Esophagus (tissue), 2 donors: ENCODE results near the gene PDE10A. TPM values are rescaled to one million over a fixed set of nuclear protein-coding genes. Genes with fewer than 3 reads are reported as not detected.

Experiments
- H3K27ac ChIP-seq, 2 donors: one replicate each; pipeline ENCODE4 v1.5.1; 2013; ENCODE audit warnings: low read depth in 2 of 2, mild to moderate bottlenecking in 2 of 2, inconsistent platforms in 1 of 2, low read length in 1 of 2, moderate library complexity in 1 of 2
- H3K27me3 ChIP-seq, 2 donors: one replicate each; pipeline ENCODE4 v1.6.1; 2013; ENCODE audit warnings: low read length in 2 of 2, control low read depth in 1 of 2, mild to moderate bottlenecking in 1 of 2; ENCODE audit not compliant: insufficient read depth in 2 of 2, control insufficient read depth in 1 of 2
- H3K36me3 ChIP-seq, 2 donors: one replicate each; pipeline ENCODE4 v1.6.1; 2013; ENCODE audit warnings: low read length in 1 of 2; ENCODE audit not compliant: control insufficient read depth in 2 of 2, insufficient read depth in 2 of 2
- H3K4me1 ChIP-seq, 2 donors: one replicate each; pipeline ENCODE4 v1.6.1; 2013; ENCODE audit warnings: low read length in 1 of 2; ENCODE audit not compliant: control insufficient read depth in 2 of 2, insufficient read depth in 2 of 2
- H3K4me3 ChIP-seq, 2 donors: one replicate each; pipeline ENCODE4 v1.5.1; 2013; ENCODE audit warnings: low read length in 2 of 2, mild to moderate bottlenecking in 2 of 2, low read depth in 1 of 2, moderate library complexity in 1 of 2
- H3K9me3 ChIP-seq, 2 donors: one replicate each; pipeline ENCODE4 v1.6.1; 2013; ENCODE audit warnings: mild to moderate bottlenecking in 2 of 2, low read depth in 1 of 2, low read length in 1 of 2, moderate library complexity in 1 of 2; ENCODE audit not compliant: control insufficient read depth in 2 of 2, insufficient read depth in 1 of 2
- WGBS, 2 donors: extraction: QIAGEN DNeasy Blood & Tissue Kit; methylation state at CpG; one replicate each; pipeline ENCODE4 v1.1.7; 2013; 5-methylcytosine and 5-hydroxymethylcytosine counted together
- polyA plus RNA-seq, 2 donors: library from polyadenylated mRNA; stranded (reverse); fragments of 200-250 nt; gene quantifications; one replicate each; pipeline ENCODE4 v1.2.3, GENCODE V29; 2013
- donor health status: healthy with polysubstance abuse.
- donor health status: Bipolar disorder and iron deficiency.

The PDE10A gene
- polyA plus RNA-seq, 2 donors: 0.21 to 0.28 TPM

DNA sequence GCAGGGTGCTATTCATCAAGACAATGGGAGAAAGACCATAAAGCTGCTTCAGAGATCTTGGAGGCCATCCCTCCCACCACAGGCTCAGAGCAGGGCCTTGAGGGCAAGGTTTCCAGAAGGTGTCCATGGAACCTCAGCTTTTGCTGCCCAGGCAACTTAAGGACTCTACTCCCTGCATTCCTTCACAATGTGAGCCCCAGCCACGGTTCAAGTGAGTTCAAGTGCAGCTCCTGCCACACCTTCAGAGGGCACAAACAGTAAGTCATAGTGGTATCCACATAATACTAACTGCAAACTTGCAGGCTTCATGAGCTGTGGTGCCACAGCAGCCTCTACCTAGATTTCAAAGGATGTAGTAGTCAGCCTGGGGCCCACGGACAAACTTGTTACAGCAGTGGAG is 209.6 kb downstream of the PDE10A start:
- Histone ChIP-seq H3K9me3 (no peaks in the 10 kb centered on the region), H3K4me3 (no peak overlapping the region), H3K36me3 (no peaks in the 10 kb centered on the region), H3K27ac (no peak overlapping the region), H3K4me1 (peaks cover 0 to 4% of the 10 kb centered on the region in 2 donors), H3K27me3 (peaks cover 0 to 3% of the 10 kb centered on the region in 2 donors)
- 75 to 87% methylated on average over 2 of the region's 2 CpGs for WGBS, 2 donors

DNA sequence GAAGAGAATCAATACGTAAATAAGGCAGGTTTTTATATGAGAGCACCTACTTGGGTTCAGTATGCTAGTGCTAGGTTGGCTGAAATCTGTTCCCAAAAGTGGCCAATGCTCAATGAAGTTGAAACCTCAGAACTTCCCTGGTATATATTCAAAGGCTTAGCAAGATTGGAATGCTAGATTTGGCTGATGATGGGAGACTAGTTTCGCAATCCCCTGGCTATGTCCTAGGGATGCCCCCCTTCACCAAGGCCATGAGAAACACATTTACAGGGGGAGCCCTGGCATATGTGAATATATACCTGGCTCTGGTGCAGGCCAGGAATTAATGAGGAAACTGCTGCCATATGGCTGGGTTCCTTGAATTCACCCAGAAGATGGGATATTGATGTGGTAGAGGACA is 211.2 kb downstream of the PDE10A start:
- Histone ChIP-seq H3K36me3 (no peaks in the 10 kb centered on the region), H3K4me3 (no peak overlapping the region), H3K4me1 (peaks cover 0 to 4% of the 10 kb centered on the region in 2 donors), H3K9me3 (no peaks in the 10 kb centered on the region), H3K27me3 (no peaks in the 10 kb centered on the region), H3K27ac (no peak overlapping the region)
- 89 to 93% methylated on average over 2 of the region's 2 CpGs for WGBS, 2 donors

DNA sequence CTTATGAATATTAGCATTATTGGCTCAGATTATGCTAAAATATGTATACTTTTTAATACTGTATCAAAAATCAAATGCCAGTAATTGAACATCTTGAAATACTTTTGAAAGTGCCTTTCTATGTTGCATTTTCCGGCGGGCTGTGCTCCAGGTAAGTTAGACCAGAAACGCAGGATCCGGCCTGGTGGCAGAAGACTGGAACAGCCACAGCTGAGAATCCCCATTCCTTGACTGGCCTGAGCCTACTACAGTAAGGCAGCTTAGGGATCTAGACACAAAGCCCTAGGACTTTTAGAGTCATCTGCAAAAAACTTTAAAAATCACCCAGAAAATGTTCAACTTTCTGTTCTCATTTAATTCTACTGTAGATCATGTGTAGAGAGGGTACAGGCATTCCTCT is 214.8 kb downstream of the PDE10A start:
- H3K4me1 ChIP-seq: no peaks in the 10 kb centered on the region
- H3K27ac ChIP-seq: no peak overlapping the region
- H3K9me3 ChIP-seq: no peaks in the 10 kb centered on the region
- no peaks in the 10 kb centered on the region for H3K27me3 ChIP-seq
- WGBS, 2 donors: 92 to 95% methylated on average over 4 of the region's 4 CpGs
- H3K36me3 ChIP-seq: no peaks in the 10 kb centered on the region
- no peak overlapping the region for H3K4me3 ChIP-seq

DNA sequence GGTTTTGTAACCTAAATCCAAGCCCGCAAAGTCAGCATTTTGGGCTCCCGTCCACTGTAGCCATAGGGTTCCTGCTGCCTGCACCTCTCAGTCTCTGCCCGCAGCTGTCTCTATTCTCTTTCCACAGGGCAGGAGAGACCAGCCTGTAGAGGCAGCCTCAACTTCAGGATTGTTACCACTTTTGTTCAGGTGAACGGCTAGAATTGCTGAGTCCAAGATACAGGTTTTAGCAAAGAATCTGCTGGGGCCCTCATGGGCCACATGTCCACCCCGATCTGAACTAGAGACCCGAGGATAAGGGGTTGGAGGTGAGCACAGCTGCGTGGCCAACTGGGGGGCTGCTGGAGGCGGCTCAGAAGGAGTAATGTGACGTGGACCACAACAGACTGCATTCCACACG is 215.9 kb downstream of the PDE10A start:
- Histone ChIP-seq H3K36me3 (no peaks in the 10 kb centered on the region), H3K4me3 (no peak overlapping the region), H3K9me3 (no peaks in the 10 kb centered on the region), H3K4me1 (no peaks in the 10 kb centered on the region), H3K27ac (no peak overlapping the region), H3K27me3 (no peaks in the 10 kb centered on the region)
- 81 to 85% methylated on average over 10 of the region's 10 CpGs for WGBS, 2 donors

DNA sequence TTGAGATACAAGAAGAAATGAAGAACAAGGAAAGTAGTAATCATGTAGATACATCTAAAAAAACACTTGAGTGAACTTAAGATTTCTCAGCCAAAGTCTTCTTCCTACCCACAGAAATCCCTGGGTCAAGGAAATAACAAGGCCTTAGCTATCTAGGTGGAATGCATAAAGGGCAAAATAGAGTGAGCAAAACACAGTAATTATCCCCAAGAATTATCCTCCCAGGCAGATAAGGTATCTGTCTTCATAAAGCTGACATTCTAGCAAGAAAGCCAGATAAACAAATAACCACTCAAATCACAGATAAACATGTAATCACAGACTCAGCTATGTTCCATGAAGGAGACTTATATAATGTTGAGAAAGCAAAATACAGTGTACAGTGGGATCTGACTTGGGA is 216.7 kb downstream of the PDE10A start:
- no peaks in the 10 kb centered on the region for H3K9me3 ChIP-seq
- H3K4me3 ChIP-seq: no peak overlapping the region
- H3K27ac ChIP-seq: no peak overlapping the region
- no peaks in the 10 kb centered on the region for H3K4me1 ChIP-seq
- no peaks in the 10 kb centered on the region for H3K27me3 ChIP-seq
- H3K36me3 ChIP-seq: no peaks in the 10 kb centered on the region

DNA sequence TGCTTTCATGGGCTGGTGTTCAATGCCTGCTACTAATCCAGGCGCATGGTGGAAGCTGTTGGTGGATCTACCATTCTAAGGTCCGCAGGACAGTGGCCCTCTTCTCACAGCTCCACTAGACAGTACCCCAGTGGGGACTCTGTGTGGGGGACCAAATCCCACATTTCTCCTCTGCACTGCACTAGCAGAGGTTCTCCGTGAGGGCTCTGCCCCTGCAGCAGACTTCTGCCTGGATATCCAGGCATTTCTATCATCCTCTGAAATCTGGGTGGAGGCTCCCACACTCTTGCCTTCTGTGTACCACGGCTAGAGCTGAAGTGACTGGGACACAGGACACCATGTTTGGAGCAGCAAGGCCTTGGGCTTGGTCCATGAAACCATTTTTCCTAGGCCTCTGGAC is 219.6 kb downstream of the PDE10A start:
- 94% methylated on average over 4 of the region's 4 CpGs for WGBS, 2 donors
- Histone ChIP-seq H3K27ac (no peak overlapping the region), H3K4me1 (no peaks in the 10 kb centered on the region), H3K36me3 (no peaks in the 10 kb centered on the region), H3K27me3 (no peaks in the 10 kb centered on the region), H3K4me3 (no peak overlapping the region), H3K9me3 (no peaks in the 10 kb centered on the region)

DNA sequence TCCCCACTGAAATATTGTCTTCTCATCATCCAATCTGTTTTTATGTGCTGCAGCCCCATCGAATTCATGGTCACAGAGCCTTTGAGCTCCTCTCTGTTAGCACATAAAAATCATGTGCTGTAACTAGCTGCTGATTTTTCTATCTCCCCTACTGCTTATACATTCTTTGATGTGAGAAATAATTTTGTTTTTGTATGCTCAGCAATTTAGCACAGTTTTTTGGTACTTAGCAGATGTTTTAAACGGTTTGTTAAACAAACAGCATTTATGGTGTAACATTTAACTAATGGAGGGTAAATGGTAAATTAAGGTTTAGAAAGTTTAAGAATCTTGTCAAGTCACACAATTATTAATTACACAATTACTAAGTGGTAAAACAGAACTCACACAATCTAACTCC is 221.9 kb downstream of the PDE10A start:
- Histone ChIP-seq H3K4me3 (no peak overlapping the region), H3K36me3 (no peaks in the 10 kb centered on the region), H3K9me3 (no peaks in the 10 kb centered on the region), H3K27ac (no peak overlapping the region), H3K4me1 (no peaks in the 10 kb centered on the region), H3K27me3 (no peaks in the 10 kb centered on the region)
- 73 to 77% methylated on average over 2 of the region's 2 CpGs for WGBS, 2 donors

DNA sequence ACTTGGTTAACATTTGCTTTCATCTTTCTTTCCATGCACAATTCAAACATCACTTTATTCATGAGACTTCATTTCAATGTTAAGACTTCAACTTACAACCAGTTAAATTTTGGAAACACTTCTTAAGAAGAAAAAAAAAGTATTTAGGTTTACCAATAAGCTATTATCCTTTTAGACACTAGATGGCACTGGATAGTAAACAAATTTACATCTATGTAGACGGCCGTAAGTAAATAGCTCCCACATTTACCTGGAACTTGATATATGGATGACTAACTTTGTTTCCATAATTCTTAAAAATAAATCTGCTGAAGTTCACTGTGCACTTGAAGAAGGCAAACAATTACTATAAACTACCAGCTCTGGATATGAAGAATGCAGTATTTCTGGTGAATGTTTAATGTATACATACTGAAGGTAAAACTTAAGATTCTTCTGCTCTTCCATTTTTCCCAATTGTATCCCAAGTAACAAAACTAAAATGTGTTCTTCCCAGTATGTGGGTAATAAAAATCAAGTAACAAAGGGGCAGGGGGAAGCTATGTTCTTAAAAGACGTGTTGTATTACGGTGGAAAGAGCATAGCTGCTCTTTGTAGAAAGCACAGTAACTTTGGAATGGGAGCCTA is 223.0 kb downstream of the PDE10A start:
- 41 to 42% methylated on average over 4 of the region's 4 CpGs for WGBS, 2 donors
- Histone ChIP-seq H3K36me3 (no peaks in the 10 kb centered on the region), H3K4me1 (no peaks in the 10 kb centered on the region), H3K4me3 (no peak overlapping the region), H3K27ac (no peak overlapping the region), H3K27me3 (no peaks in the 10 kb centered on the region), H3K9me3 (no peaks in the 10 kb centered on the region)

DNA sequence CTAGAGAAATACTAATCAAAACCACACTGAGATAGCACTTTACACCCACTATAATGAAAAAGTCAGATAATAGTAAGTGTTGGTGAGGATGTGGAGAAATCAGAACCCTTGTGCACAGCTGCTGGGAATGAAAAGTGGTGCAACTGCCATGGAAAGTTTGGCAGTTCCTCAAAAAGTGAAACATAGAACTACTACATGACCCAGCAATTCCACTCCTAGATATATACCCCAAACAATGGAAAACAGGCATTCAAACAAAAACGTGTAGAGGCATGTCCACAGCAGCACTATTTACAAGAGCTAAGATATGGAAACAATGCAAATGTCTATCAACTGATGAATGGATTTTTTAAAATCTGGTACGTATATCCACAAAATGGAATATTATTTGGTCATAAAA is 236.1 kb downstream of the PDE10A start:
- Histone ChIP-seq H3K27ac (no peak overlapping the region), H3K9me3 (no peaks in the 10 kb centered on the region), H3K4me1 (no peaks in the 10 kb centered on the region), H3K27me3 (no peaks in the 10 kb centered on the region), H3K36me3 (no peaks in the 10 kb centered on the region), H3K4me3 (no peak overlapping the region)
- 76 to 80% methylated on average over 2 of the region's 2 CpGs for WGBS, 2 donors

DNA sequence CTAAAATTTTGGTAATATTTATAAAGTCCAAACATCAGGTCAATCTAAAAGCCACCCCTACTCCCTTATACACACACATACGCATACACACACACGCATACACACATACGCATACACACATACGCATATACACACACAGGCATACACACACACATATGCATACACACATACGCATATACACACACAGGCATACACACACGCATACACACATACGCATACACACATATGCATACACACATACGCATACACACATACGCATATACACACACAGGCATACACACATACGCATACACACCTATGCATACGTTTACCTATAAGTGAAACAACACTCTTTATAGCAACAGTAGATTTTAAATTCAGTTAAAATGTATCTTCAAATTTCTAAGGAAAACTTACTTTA is 240.8 kb downstream of the PDE10A start:
- 93 to 96% methylated on average over 11 of the region's 11 CpGs for WGBS, 2 donors
- Histone ChIP-seq H3K27ac (no peak overlapping the region), H3K27me3 (no peaks in the 10 kb centered on the region), H3K9me3 (no peaks in the 10 kb centered on the region), H3K4me1 (no peaks in the 10 kb centered on the region), H3K36me3 (no peaks in the 10 kb centered on the region), H3K4me3 (no peak overlapping the region)
